Progenitor cell of endocrine pancreas (in vitro differentiated cells): ENCODE data around the gene PRKCD. TPM values are rescaled to one million over a fixed set of nuclear protein-coding genes. Genes with fewer than 3 reads are reported as not detected.
A peak's percentile ranks its signal among the peaks of the same experiment; 100 is the strongest.

Source experiments
- DNase-seq: peaks from one replicate; pipeline ENCODE4 v3.0.0; 2021; ENCODE audit warnings: low spot score; ENCODE audit not compliant: unreplicated experiment
- H3K27ac Mint-ChIP-seq: 2 replicates; pipeline ENCODE4 v1.8.0; 2021; ENCODE audit warnings: mild to moderate bottlenecking, moderate library complexity, mixed read lengths
- H3K27me3 Mint-ChIP-seq: 2 replicates; pipeline ENCODE4 v1.8.0; 2021; ENCODE audit warnings: mixed read lengths
- H3K36me3 Mint-ChIP-seq: 2 replicates; pipeline ENCODE4 v1.8.0; 2022; ENCODE audit warnings: mixed read lengths; ENCODE audit not compliant: insufficient read depth
- H3K4me1 Mint-ChIP-seq: 2 replicates; pipeline ENCODE4 v1.8.0; 2021; ENCODE audit warnings: low read depth, mixed read lengths
- H3K4me3 Mint-ChIP-seq: 2 replicates; pipeline ENCODE4 v1.8.0; 2021; ENCODE audit warnings: low read depth, mild to moderate bottlenecking, moderate library complexity, mixed read lengths
- H3K9me3 Mint-ChIP-seq: 2 replicates; pipeline ENCODE4 v1.8.0; 2021; ENCODE audit warnings: low read depth, mixed read lengths
- CTCF ChIP-seq: fragments of 200-600 bp; sonication (generic); IDR thresholded peaks from one replicate; pipeline ENCODE4 v1.5.0; 2021; ENCODE audit warnings: antibody characterized with exemption, mild to moderate bottlenecking; ENCODE audit not compliant: unreplicated experiment
- total RNA-seq: library from RNA; stranded (reverse); gene quantifications from 2 replicates; pipeline ENCODE4 v1.2.1, GENCODE V29; 2021

PRKCD gene
- total RNA-seq, 1 donor from 2014 or later = 45.8 TPM

- H3K4me1 Mint-ChIP-seq = peaks cover 35% of the 10 kb centered on the region
- H3K27me3 Mint-ChIP-seq = no peaks in the 10 kb centered on the region
- H3K27ac Mint-ChIP-seq = peak overlapping the region; percentile 82
- TF ChIP-seq CTCF = no peak
- DNase-seq = no peak
- no peaks in the 10 kb centered on the region for H3K36me3 Mint-ChIP-seq
- no peaks in the 10 kb centered on the region for H3K9me3 Mint-ChIP-seq
- H3K4me3 Mint-ChIP-seq = peak overlapping the region; percentile 91
These were observed 1.8 kb downstream of the PRKCD start for GRCh38 chr3:53162672-53163443.

- Mint-ChIP-seq H3K36me3 (no peaks in the 10 kb centered on the region), H3K9me3 (no peaks in the 10 kb centered on the region), H3K4me1 (peaks cover 40% of the 10 kb centered on the region), H3K27ac (peak overlapping the region; percentile 82), H3K4me3 (peak overlapping the region; percentile 91), H3K27me3 (no peaks in the 10 kb centered on the region)
- DNase-seq = no peak
- no peak for TF ChIP-seq CTCF
These were observed 2.7 kb downstream of the PRKCD start for GRCh38 chr3:53163444-53164387.

GRCh38 chr3:53164911-53165310, 3.9 kb downstream of the PRKCD start:
- H3K27ac Mint-ChIP-seq = no peak overlapping the region
- no peak overlapping the region for H3K4me3 Mint-ChIP-seq
- no peaks in the 10 kb centered on the region for H3K36me3 Mint-ChIP-seq
- no peak for TF ChIP-seq CTCF
- H3K9me3 Mint-ChIP-seq = no peaks in the 10 kb centered on the region
- no peaks in the 10 kb centered on the region for H3K27me3 Mint-ChIP-seq
- DNase-seq = no peak
- peaks cover 35% of the 10 kb centered on the region for H3K4me1 Mint-ChIP-seq

GRCh38 chr3:53166206-53166605, 5.2 kb downstream of the PRKCD start:
- no peaks in the 10 kb centered on the region for H3K9me3 Mint-ChIP-seq
- no peaks in the 10 kb centered on the region for H3K36me3 Mint-ChIP-seq
- H3K27me3 Mint-ChIP-seq = no peaks in the 10 kb centered on the region
- peaks cover 37% of the 10 kb centered on the region for H3K4me1 Mint-ChIP-seq
- no peak overlapping the region for H3K27ac Mint-ChIP-seq
- TF ChIP-seq CTCF = no peak
- no peak overlapping the region for H3K4me3 Mint-ChIP-seq
- DNase-seq = no peak

GRCh38 chr3:53166781-53167291, 5.8 kb downstream of the PRKCD start:
- Mint-ChIP-seq H3K4me3 (no peak overlapping the region), H3K36me3 (no peaks in the 10 kb centered on the region), H3K27me3 (no peaks in the 10 kb centered on the region), H3K27ac (no peak overlapping the region), H3K9me3 (no peaks in the 10 kb centered on the region), H3K4me1 (peaks cover 43% of the 10 kb centered on the region)
- DNase-seq = no peak
- no peak for TF ChIP-seq CTCF
